PC-3 (cell line): ENCODE data around the gene POMT1. TPM values are rescaled to one million over a fixed set of nuclear protein-coding genes. Genes with fewer than 3 reads are reported as not detected.

Experiments used
- ATAC-seq: fragments of 200-7000 bp; cut with Tn5 transposase; 2 replicates; pipeline ENCODE4 v1.9.1; 2020; ENCODE audit warnings: mild to moderate bottlenecking, moderate library complexity
- BruUV-seq: library from RNA; stranded (reverse); fragments of 400-500 nt; replicated peaks from 2 replicates; lab custom pipeline; 2021; lab: Mats Ljungman, UMichigan
- CTCF ChIA-PET: fragments of 300-600 bp; sonication (Branson Sonifier 250); formaldehyde crosslinking; loops from one replicate; lab custom pipeline; 2022; ENCODE audit warnings: antibody characterized with exemption; lab: Charles Lee
- POLR2A ChIA-PET: fragments of 300-600 bp; sonication (Branson Sonifier 250); formaldehyde crosslinking; loops from one replicate; lab custom pipeline; 2022; ENCODE audit warnings: antibody characterized with exemption; ENCODE audit not compliant: unreplicated experiment; lab: Charles Lee
- DNase-seq: peaks from one replicate; pipeline ENCODE4 v3.0.0-alpha.2; 2015
- H2AFZ ChIP-seq: fragments of 300-600 bp; sonication (generic); 2 replicates; pipeline ENCODE4 v1.6.0; 2016; ENCODE audit warnings: antibody characterized with exemption, low read length
- H3F3A ChIP-seq: fragments of 300-600 bp; sonication (generic); one replicate; pipeline ENCODE4 v1.6.0; 2017; ENCODE audit warnings: antibody characterized with exemption, low read length, control low read depth, mild to moderate bottlenecking; ENCODE audit not compliant: unreplicated experiment
- H3K27ac ChIP-seq: fragments of 300-600 bp; sonication (generic); 2 replicates; pipeline ENCODE4 v1.5.1; 2016; ENCODE audit warnings: mild to moderate bottlenecking, low read length
- H3K27me3 ChIP-seq: fragments of 300-600 bp; sonication (generic); 2 replicates; pipeline ENCODE4 v1.6.1; 2016; ENCODE audit warnings: low read length, mixed read lengths
- H3K36me3 ChIP-seq: fragments of 300-600 bp; sonication (generic); 2 replicates; pipeline ENCODE4 v1.6.1; 2016; ENCODE audit warnings: low read depth, mixed run types, low read length, mixed read lengths
- H3K4me1 ChIP-seq: fragments of 300-600 bp; sonication (generic); 2 replicates; pipeline ENCODE4 v1.5.1; 2016; ENCODE audit warnings: low read length; ENCODE audit not compliant: insufficient read depth
- H3K4me2 ChIP-seq: fragments of 300-600 bp; sonication (generic); 2 replicates; pipeline ENCODE4 v1.6.0; 2016; ENCODE audit warnings: low read length
- H3K4me3 ChIP-seq: fragments of 300-600 bp; sonication (generic); 2 replicates; pipeline ENCODE4 v1.5.1; 2016; ENCODE audit warnings: mild to moderate bottlenecking, low read length, mixed read lengths
- H3K79me2 ChIP-seq: fragments of 300-600 bp; sonication (generic); 2 replicates; pipeline ENCODE4 v1.6.1; 2017; ENCODE audit warnings: low read length, mixed read lengths
- H3K9ac ChIP-seq: fragments of 300-600 bp; sonication (generic); 2 replicates; pipeline ENCODE4 v1.6.0; 2016; ENCODE audit warnings: mild to moderate bottlenecking, low read length
- H3K9me2 ChIP-seq: fragments of 300-600 bp; sonication (generic); replicated peaks from 2 replicates; pipeline ENCODE4 v1.6.1; 2016; ENCODE audit warnings: mixed run types, low read length, mixed read lengths
- H3K9me3 ChIP-seq: fragments of 300-600 bp; sonication (generic); 2 replicates; pipeline ENCODE4 v1.6.1; 2016; ENCODE audit warnings: low read length, mixed read lengths
- H4K20me1 ChIP-seq: fragments of 300-600 bp; sonication (generic); 2 replicates; pipeline ENCODE4 v1.6.1; 2016; ENCODE audit warnings: low read length, mixed read lengths
- EZH2 ChIP-seq: fragments of 300-600 bp; sonication (generic); IDR thresholded peaks from one replicate; pipeline ENCODE4 v1.6.1; 2017; ENCODE audit warnings: antibody characterized with exemption, mild to moderate bottlenecking, low read length; ENCODE audit not compliant: unreplicated experiment
- EZH2phosphoT487 ChIP-seq: fragments of 300-600 bp; sonication (generic); IDR thresholded peaks from 2 replicates; pipeline ENCODE4 v1.6.1; 2018; ENCODE audit warnings: mild to moderate bottlenecking, antibody characterized with exemption, low read length, borderline replicate concordance
- intact Hi-C: fragments of 100-400 bp; cut with micrococcal nuclease; formaldehyde crosslinking; loops from 2 replicates; pipeline ENCODE4 v1.9.0; 2023
- total RNA-seq: library from RNA; depleted of rRNA; stranded (reverse); fragments of >200 nt; gene quantifications from 2 replicates; pipeline ENCODE4 v1.2.3, GENCODE V29; 2014
- TF ChIP-seq, protein P1 (sequence below): fragments of 300-600 bp; sonication (generic); conservative IDR thresholded peaks from 2 replicates; pipeline ENCODE4 v1.5.1; 2017; ENCODE audit warnings: antibody characterized with exemption, low read depth, mild to moderate bottlenecking, low read length

POMT1 gene
- total RNA-seq, 1 experiment from 2014 or later: 24.1 TPM

- DNase-seq (peak; percentile 64), ATAC-seq (peak; percentile 87)
- Histone ChIP-seq H3K9ac (peak within 1 kb of the TSS; percentile 74), H3K4me1 (peaks cover 7% of the 10 kb centered on the region; the same call in 1 of the 2 replicates), H2AFZ (peak within 1 kb of the TSS; percentile 65), H3K27ac (no peak within 1 kb of the TSS), H3K4me3 (peak within 1 kb of the TSS; percentile 76), H3K36me3 (no peaks in the 10 kb centered on the region; the same call in 1 of the 2 replicates), H3K4me2 (peak within 1 kb of the TSS; percentile 91), H3K9me3 (no peaks in the 10 kb centered on the region), H4K20me1 (no peaks in the 10 kb centered on the region), H3F3A (no peaks in the 10 kb centered on the region), H3K27me3 (no peaks in the 10 kb centered on the region), H3K9me2 (no peaks in the 10 kb centered on the region), H3K79me2 (peaks cover 8% of the 10 kb centered on the region)
- TF ChIP-seq EZH2phosphoT487 (no peak), EZH2 (no peak)
- TF ChIP-seq, protein P1, sequence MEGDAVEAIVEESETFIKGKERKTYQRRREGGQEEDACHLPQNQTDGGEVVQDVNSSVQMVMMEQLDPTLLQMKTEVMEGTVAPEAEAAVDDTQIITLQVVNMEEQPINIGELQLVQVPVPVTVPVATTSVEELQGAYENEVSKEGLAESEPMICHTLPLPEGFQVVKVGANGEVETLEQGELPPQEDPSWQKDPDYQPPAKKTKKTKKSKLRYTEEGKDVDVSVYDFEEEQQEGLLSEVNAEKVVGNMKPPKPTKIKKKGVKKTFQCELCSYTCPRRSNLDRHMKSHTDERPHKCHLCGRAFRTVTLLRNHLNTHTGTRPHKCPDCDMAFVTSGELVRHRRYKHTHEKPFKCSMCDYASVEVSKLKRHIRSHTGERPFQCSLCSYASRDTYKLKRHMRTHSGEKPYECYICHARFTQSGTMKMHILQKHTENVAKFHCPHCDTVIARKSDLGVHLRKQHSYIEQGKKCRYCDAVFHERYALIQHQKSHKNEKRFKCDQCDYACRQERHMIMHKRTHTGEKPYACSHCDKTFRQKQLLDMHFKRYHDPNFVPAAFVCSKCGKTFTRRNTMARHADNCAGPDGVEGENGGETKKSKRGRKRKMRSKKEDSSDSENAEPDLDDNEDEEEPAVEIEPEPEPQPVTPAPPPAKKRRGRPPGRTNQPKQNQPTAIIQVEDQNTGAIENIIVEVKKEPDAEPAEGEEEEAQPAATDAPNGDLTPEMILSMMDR: no peak
- ChIA-PET POLR2A (no interaction called here), CTCF (no interaction called here)
- BruUV-seq: no TSS peak
- intact Hi-C loops: no loop called here
Observed at GRCh38 chr9:131530920-131531832, 28.5 kb downstream of the POMT1 start, which contains the start of gene UCK1. Gene UCK1 (minus strand): TSS chr9:131531263. CDS start chr9:131531174, 89 bp downstream.

GRCh38 chr9:131534721-131535237, 32.1 kb downstream of the POMT1 start:
- Histone ChIP-seq H3K4me2 (no peak overlapping the region), H3K79me2 (peaks cover 8% of the 10 kb centered on the region), H3K4me3 (no peak overlapping the region), H3K27ac (no peak overlapping the region), H3K27me3 (no peaks in the 10 kb centered on the region), H3K9me2 (no peaks in the 10 kb centered on the region), H4K20me1 (no peaks in the 10 kb centered on the region), H3K4me1 (peaks cover 7% of the 10 kb centered on the region; the same call in 1 of the 2 replicates), H2AFZ (no peak overlapping the region), H3K9me3 (no peaks in the 10 kb centered on the region), H3F3A (no peaks in the 10 kb centered on the region), H3K36me3 (no peaks in the 10 kb centered on the region), H3K9ac (no peak overlapping the region)
- DNase-seq: no peak
- intact Hi-C loops: no loop called here
- ATAC-seq: no peak
- TF ChIP-seq EZH2 (no peak), EZH2phosphoT487 (no peak)
- TF ChIP-seq, protein P1: no peak
- CTCF ChIA-PET: no interaction called here
- POLR2A ChIA-PET: no interaction called here
- no TSS peak for BruUV-seq
